ENCODE data around the gene ASB1. TPM values are rescaled to one million over a fixed set of nuclear protein-coding genes. Genes with fewer than 3 reads are reported as not detected.

The ASB1 gene
- total and polyA plus RNA-seq, 2 donors (not counting 1 experiment from before 2014, with no cell fraction given) = 31.9 to 50.7 TPM

DNA sequence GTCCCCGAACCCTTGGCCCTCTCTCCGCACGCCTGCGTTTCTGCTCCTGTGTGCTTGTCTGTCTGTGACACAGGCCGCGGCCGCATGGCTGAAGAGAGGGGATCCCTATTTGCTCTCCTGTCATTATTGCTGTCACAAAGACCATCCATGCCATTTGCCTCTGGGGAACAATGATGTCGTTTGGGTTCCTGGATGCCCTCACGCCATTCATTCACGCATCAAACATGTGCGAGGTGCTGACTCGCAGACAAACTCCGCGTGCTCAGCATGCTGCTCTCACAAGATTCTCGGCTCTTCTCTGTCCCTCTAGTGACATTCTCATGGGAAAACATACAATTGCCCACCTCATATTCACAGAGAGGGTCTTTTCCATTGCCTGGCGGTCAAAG, 67.8 kb downstream of the ASB1 start:
- no peak overlapping the region for H3K27ac ChIP-seq (ENCODE audit: low read length in 2 of 2)
- no peak overlapping the region for H2AFZ ChIP-seq (ENCODE audit: insufficient read depth, low read depth, low read length, poor library complexity, severe bottlenecking)
- TF ChIP-seq, protein P1, sequence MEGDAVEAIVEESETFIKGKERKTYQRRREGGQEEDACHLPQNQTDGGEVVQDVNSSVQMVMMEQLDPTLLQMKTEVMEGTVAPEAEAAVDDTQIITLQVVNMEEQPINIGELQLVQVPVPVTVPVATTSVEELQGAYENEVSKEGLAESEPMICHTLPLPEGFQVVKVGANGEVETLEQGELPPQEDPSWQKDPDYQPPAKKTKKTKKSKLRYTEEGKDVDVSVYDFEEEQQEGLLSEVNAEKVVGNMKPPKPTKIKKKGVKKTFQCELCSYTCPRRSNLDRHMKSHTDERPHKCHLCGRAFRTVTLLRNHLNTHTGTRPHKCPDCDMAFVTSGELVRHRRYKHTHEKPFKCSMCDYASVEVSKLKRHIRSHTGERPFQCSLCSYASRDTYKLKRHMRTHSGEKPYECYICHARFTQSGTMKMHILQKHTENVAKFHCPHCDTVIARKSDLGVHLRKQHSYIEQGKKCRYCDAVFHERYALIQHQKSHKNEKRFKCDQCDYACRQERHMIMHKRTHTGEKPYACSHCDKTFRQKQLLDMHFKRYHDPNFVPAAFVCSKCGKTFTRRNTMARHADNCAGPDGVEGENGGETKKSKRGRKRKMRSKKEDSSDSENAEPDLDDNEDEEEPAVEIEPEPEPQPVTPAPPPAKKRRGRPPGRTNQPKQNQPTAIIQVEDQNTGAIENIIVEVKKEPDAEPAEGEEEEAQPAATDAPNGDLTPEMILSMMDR (IDR thresholded peaks at IDR 0.05) = no peak
- no peak for TF ChIP-seq EZH2 (IDR thresholded peaks at IDR 0.05; ENCODE audit: borderline replicate concordance, insufficient read depth, low read depth, low read length, poor library complexity, severe bottlenecking)
- peak overlapping the region; percentile 68 for H3K4me3 Mint-ChIP-seq
- no peaks in the 10 kb centered on the region for H3K9me3 Mint-ChIP-seq (ENCODE audit: insufficient read depth)
- H3K9ac ChIP-seq (ENCODE audit: low read length) = peak overlapping the region; percentile 32
- H3K27ac Mint-ChIP-seq = no peak overlapping the region
- H3K4me2 ChIP-seq (replicated peaks; ENCODE audit: low read depth, low read length, poor library complexity, severe bottlenecking) = peak overlapping the region; percentile 64
- ChIA-PET POLR2A (no interaction called here), CTCF (no interaction called here)
- H3K36me3 ChIP-seq (replicated peaks in 1 of 2; ENCODE audit: control extremely low read depth in 1 of 2, control insufficient read depth in 1 of 2, extremely low read depth in 1 of 2, insufficient read depth in 2 of 2, low read length in 1 of 2) = no peaks in the 10 kb centered on the region
- ATAC-seq (ENCODE audit: low read depth) (no peak), DNase-seq (no peak)
- H3K4me1 ChIP-seq (ENCODE audit: control insufficient read depth in 2 of 2, insufficient read depth in 2 of 2, low read length in 2 of 2) = peaks cover 11 to 14% of the 10 kb centered on the region in 2 donors
- no peaks in the 10 kb centered on the region for H4K20me1 ChIP-seq (ENCODE audit: control insufficient read depth, insufficient read depth, low read length, poor library complexity, severe bottlenecking)
- no peaks in the 10 kb centered on the region for H3K27me3 ChIP-seq (replicated peaks in 1 of 4; ENCODE audit: control extremely low read depth in 1 of 4, control insufficient read depth in 3 of 4, insufficient read depth in 4 of 4, low read length in 3 of 4)
- H3K9me3 ChIP-seq (ENCODE audit: control extremely low read depth in 1 of 3, control insufficient read depth in 2 of 3, insufficient read depth in 1 of 3, low read length in 2 of 3) = no peaks in the 10 kb centered on the region
- H3K27me3 Mint-ChIP-seq = peaks cover 15% of the 10 kb centered on the region
- WGBS (ENCODE audit: insufficient coverage) = 82% methylated on average over 16 of the region's 16 CpGs
- H3K79me2 ChIP-seq (ENCODE audit: control insufficient read depth, insufficient read depth, low read length) = no peaks in the 10 kb centered on the region
- intact Hi-C loops (cut with micrococcal nuclease) = no loop called here
- no peak overlapping the region for H3K4me3 ChIP-seq (ENCODE audit: control extremely low read depth in 1 of 5, extremely low read depth in 1 of 5, insufficient read depth in 1 of 5, low read depth in 2 of 5, low read length in 4 of 5)
- peaks cover 16% of the 10 kb centered on the region for H3K4me1 Mint-ChIP-seq

DNA sequence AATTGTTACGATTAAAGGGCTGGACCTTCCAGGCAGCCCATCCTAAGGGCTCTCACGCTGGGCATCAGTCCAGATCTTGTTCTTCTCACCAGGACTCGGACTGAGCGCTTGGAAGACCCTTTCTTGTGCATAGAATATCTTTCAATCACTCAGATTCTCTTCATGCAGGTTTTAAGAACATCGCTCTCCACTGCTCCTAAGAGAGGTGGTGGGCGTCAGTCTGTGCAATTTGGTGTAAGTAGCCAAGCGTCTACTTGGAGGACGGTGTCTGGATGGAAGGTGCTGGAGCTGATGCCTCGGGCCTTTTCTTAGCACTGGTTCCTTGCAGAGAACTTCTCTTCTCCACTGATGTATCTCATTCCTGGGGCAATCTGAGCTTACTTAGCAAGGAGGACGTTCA, 68.7 kb downstream of the ASB1 start:
- H3K9me3 ChIP-seq (ENCODE audit: control extremely low read depth in 1 of 3, control insufficient read depth in 2 of 3, insufficient read depth in 1 of 3, low read length in 2 of 3) = no peaks in the 10 kb centered on the region
- no peaks in the 10 kb centered on the region for H3K36me3 ChIP-seq (replicated peaks in 1 of 2; ENCODE audit: control extremely low read depth in 1 of 2, control insufficient read depth in 1 of 2, extremely low read depth in 1 of 2, insufficient read depth in 2 of 2, low read length in 1 of 2)
- H3K4me3 Mint-ChIP-seq = no peak overlapping the region
- no peaks in the 10 kb centered on the region for H3K9me3 Mint-ChIP-seq (ENCODE audit: insufficient read depth)
- 93% methylated on average over 8 of the region's 10 CpGs for WGBS (ENCODE audit: insufficient coverage)
- POLR2A ChIA-PET = no interaction called here
- no peak overlapping the region for H3K4me3 ChIP-seq (ENCODE audit: control extremely low read depth in 1 of 5, extremely low read depth in 1 of 5, insufficient read depth in 1 of 5, low read depth in 2 of 5, low read length in 4 of 5)
- no peaks in the 10 kb centered on the region for H3K79me2 ChIP-seq (ENCODE audit: control insufficient read depth, insufficient read depth, low read length)
- H3K27me3 ChIP-seq (replicated peaks in 1 of 4; ENCODE audit: control extremely low read depth in 1 of 4, control insufficient read depth in 3 of 4, insufficient read depth in 4 of 4, low read length in 3 of 4) = no peaks in the 10 kb centered on the region
- H3K4me1 Mint-ChIP-seq = peaks cover 16% of the 10 kb centered on the region
- peaks cover 11 to 14% of the 10 kb centered on the region in 2 donors for H3K4me1 ChIP-seq (ENCODE audit: control insufficient read depth in 2 of 2, insufficient read depth in 2 of 2, low read length in 2 of 2)
- no peak overlapping the region for H3K27ac Mint-ChIP-seq
- no peak overlapping the region for H3K27ac ChIP-seq (ENCODE audit: low read length in 2 of 2)
- no peaks in the 10 kb centered on the region for H4K20me1 ChIP-seq (ENCODE audit: control insufficient read depth, insufficient read depth, low read length, poor library complexity, severe bottlenecking)
- H2AFZ ChIP-seq (ENCODE audit: insufficient read depth, low read depth, low read length, poor library complexity, severe bottlenecking) = no peak overlapping the region
- ATAC-seq (ENCODE audit: low read depth) (no peak), DNase-seq (no peak)
- H3K9ac ChIP-seq (ENCODE audit: low read length) = no peak overlapping the region
- no peak overlapping the region for H3K4me2 ChIP-seq (replicated peaks; ENCODE audit: low read depth, low read length, poor library complexity, severe bottlenecking)
- H3K27me3 Mint-ChIP-seq = peaks cover 15% of the 10 kb centered on the region
- intact Hi-C loops (cut with micrococcal nuclease) = no loop called here
- TF ChIP-seq EZH2 (IDR thresholded peaks at IDR 0.05; ENCODE audit: borderline replicate concordance, insufficient read depth, low read depth, low read length, poor library complexity, severe bottlenecking) = no peak
- TF ChIP-seq, protein P1 (IDR thresholded peaks at IDR 0.05) = no peak
- CTCF ChIA-PET = no interaction called here

Data from B cell (primary cell).